WTC11 (cell line): ENCODE results near the gene SGPP2. TPM values are rescaled to one million over a fixed set of nuclear protein-coding genes. Genes with fewer than 3 reads are reported as not detected.

ENCODE experiments used
- ATAC-seq: fragments of 200-7000 bp; cut with Tn5 transposase; 2 replicates; pipeline ENCODE4 v1.10.0; 2021; ENCODE audit warnings: mild to moderate bottlenecking, moderate library complexity
- CTCF ChIA-PET: fragments of 300-600 bp; sonication (Branson Sonifier 250); formaldehyde crosslinking; loops from one replicate; lab custom pipeline; 2021; ENCODE audit warnings: antibody characterized with exemption; lab: Charles Lee
- POLR2A ChIA-PET: fragments of 350-600 bp; sonication (Branson Sonifier 250); formaldehyde crosslinking; loops from one replicate; lab custom pipeline; 2021; ENCODE audit warnings: antibody characterized with exemption; lab: Charles Lee
- DNase-seq: peaks from one replicate; pipeline ENCODE4 v3.0.0; 2021; ENCODE audit warnings: low spot score
- H3K27ac Mint-ChIP-seq: 2 replicates; pipeline ENCODE4 v1.8.0; 2021; ENCODE audit warnings: mixed read lengths
- H3K27me3 Mint-ChIP-seq: 2 replicates; pipeline ENCODE4 v1.8.0; 2021; ENCODE audit warnings: low read depth, mild to moderate bottlenecking, moderate library complexity, mixed read lengths
- H3K36me3 Mint-ChIP-seq: 2 replicates; pipeline ENCODE4 v1.8.0; 2021; ENCODE audit warnings: mixed read lengths
- H3K4me1 Mint-ChIP-seq: 2 replicates; pipeline ENCODE4 v1.8.0; 2022; ENCODE audit warnings: mixed read lengths
- H3K4me3 Mint-ChIP-seq: 2 replicates; pipeline ENCODE4 v1.8.0; 2021; ENCODE audit warnings: mild to moderate bottlenecking, moderate library complexity, mixed read lengths
- H3K9me3 Mint-ChIP-seq: 2 replicates; pipeline ENCODE4 v1.8.0; 2021; ENCODE audit warnings: mixed read lengths
- ESRRA ChIP-seq: sonication (generic); formaldehyde crosslinking; IDR thresholded peaks from 2 replicates; pipeline ENCODE4 v1.8.1; 2022; ENCODE audit warnings: mild to moderate bottlenecking, missing genetic modification reagents, borderline replicate concordance
- FOXJ3 ChIP-seq: sonication (generic); formaldehyde crosslinking; IDR thresholded peaks from 2 replicates; pipeline ENCODE4 v1.9.0; 2021; ENCODE audit warnings: missing genetic modification reagents, mild to moderate bottlenecking, borderline replicate concordance
- GABPB1 ChIP-seq: sonication (generic); formaldehyde crosslinking; IDR thresholded peaks from 2 replicates; pipeline ENCODE4 v1.8.1; 2023; ENCODE audit warnings: mild to moderate bottlenecking, missing genetic modification reagents
- JUN ChIP-seq: sonication (generic); formaldehyde crosslinking; IDR thresholded peaks from 2 replicates; pipeline ENCODE4 v1.8.0; 2023; ENCODE audit warnings: mild to moderate bottlenecking, missing genetic modification reagents
- MXD4 ChIP-seq: fragments of 250-450 bp; sonication (Bioruptor Pico); IDR thresholded peaks from 2 replicates; pipeline ENCODE4 v1.8.0; 2021; ENCODE audit warnings: mild to moderate bottlenecking, moderate library complexity, borderline replicate concordance
- SP1 ChIP-seq: sonication (generic); formaldehyde crosslinking; conservative IDR thresholded peaks from 2 replicates; pipeline ENCODE4 v1.8.1; 2022; ENCODE audit warnings: missing genetic modification reagents
- TCF7 ChIP-seq: sonication (generic); formaldehyde crosslinking; IDR thresholded peaks from 2 replicates; pipeline ENCODE4 v1.8.0; 2022; ENCODE audit warnings: mild to moderate bottlenecking, low read depth, missing genetic modification reagents, moderate library complexity
- ZNF317 ChIP-seq: sonication (generic); formaldehyde crosslinking; IDR thresholded peaks from 2 replicates; pipeline ENCODE4 v1.8.1; 2023; ENCODE audit warnings: low read depth, mild to moderate bottlenecking, moderate library complexity, missing genetic modification reagents, borderline replicate concordance
- ZNF423 ChIP-seq: fragments of 250-450 bp; sonication (Bioruptor Pico); IDR thresholded peaks from 2 replicates; pipeline ENCODE4 v2.1.2; 2022; ENCODE audit warnings: mild to moderate bottlenecking, moderate library complexity
- total RNA-seq: library from RNA; stranded (reverse); gene quantifications from 3 replicates; pipeline ENCODE4 v1.2.3, GENCODE V29; 2021
- TF ChIP-seq, protein P1 (sequence below): sonication (generic); formaldehyde crosslinking; IDR thresholded peaks from 2 replicates; pipeline ENCODE4 v1.8.1; 2022; ENCODE audit warnings: mild to moderate bottlenecking, moderate library complexity, missing genetic modification reagents
- TF ChIP-seq, protein P2 (sequence below): fragments of 250-450 bp; sonication (Bioruptor Pico); IDR thresholded peaks from 2 replicates; pipeline ENCODE4 v2.1.2; 2022; ENCODE audit warnings: mild to moderate bottlenecking, moderate library complexity
- TF ChIP-seq, protein P3 (sequence below): sonication (generic); formaldehyde crosslinking; IDR thresholded peaks from 2 replicates; pipeline ENCODE4 v1.8.1; 2022; ENCODE audit warnings: mild to moderate bottlenecking, missing genetic modification reagents, moderate library complexity, borderline replicate concordance
- TF ChIP-seq, protein P4 (sequence below): sonication (generic); formaldehyde crosslinking; IDR thresholded peaks from 2 replicates; pipeline ENCODE4 v1.8.0; 2023; ENCODE audit warnings: mild to moderate bottlenecking, missing genetic modification reagents
- TF ChIP-seq, protein P5 (sequence below): fragments of 250-450 bp; sonication (Bioruptor Pico); IDR thresholded peaks from 2 replicates; pipeline ENCODE4 v1.9.0; 2021; ENCODE audit warnings: mild to moderate bottlenecking
- TF ChIP-seq, protein P6 (sequence below): sonication (generic); formaldehyde crosslinking; IDR thresholded peaks from 2 replicates; pipeline ENCODE4 v1.8.1; 2023; ENCODE audit warnings: mild to moderate bottlenecking, missing genetic modification reagents, moderate library complexity
- TF ChIP-seq, protein P7 (sequence below): fragments of 250-450 bp; sonication (Bioruptor Pico); IDR thresholded peaks from 2 replicates; pipeline ENCODE4 v1.9.0; 2021; ENCODE audit warnings: mild to moderate bottlenecking
- TF ChIP-seq, protein P8 (sequence below): sonication (generic); formaldehyde crosslinking; IDR thresholded peaks from 2 replicates; pipeline ENCODE4 v1.8.1; 2023; ENCODE audit warnings: mild to moderate bottlenecking, missing genetic modification reagents, borderline replicate concordance
- TF ChIP-seq, protein P9 (sequence below): sonication (generic); formaldehyde crosslinking; IDR thresholded peaks from 2 replicates; pipeline ENCODE4 v1.8.1; 2023; ENCODE audit warnings: mild to moderate bottlenecking, missing genetic modification reagents

SGPP2 gene
- total RNA-seq, 1 experiment from 2014 or later = 0.07 TPM

DNA sequence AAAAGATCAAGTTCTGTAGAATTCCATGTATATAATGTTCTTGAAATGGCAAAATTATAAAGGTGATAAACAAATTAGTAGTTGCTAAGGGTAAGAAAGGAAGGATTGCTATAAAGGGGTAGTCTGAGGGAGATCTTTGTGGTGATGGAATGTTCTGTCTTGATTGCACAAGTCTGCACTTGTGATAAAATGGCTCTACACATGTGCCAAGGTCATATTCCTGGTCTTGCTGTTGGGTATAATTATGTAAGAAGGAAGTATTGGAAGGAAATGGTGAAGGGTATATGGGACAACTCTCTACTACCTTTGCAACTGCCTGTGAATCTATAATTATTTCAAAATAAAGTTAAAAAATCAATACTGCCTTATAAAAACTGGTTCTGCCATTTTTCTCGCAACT lies 15.3 kb downstream of the SGPP2 start:
- ATAC-seq (no peak), DNase-seq (no peak)
- TF ChIP-seq SP1 (CRISPR knock-in tag) (no peak), TCF7 (no peak), FOXJ3 (CRISPR knock-in tag) (no peak), JUN (CRISPR knock-in tag) (no peak), ZNF423 (CRISPR knock-in tag) (no peak), GABPB1 (no peak), ESRRA (CRISPR knock-in tag) (no peak), ZNF317 (CRISPR knock-in tag) (no peak), MXD4 (no peak)
- TF ChIP-seq, protein P1, sequence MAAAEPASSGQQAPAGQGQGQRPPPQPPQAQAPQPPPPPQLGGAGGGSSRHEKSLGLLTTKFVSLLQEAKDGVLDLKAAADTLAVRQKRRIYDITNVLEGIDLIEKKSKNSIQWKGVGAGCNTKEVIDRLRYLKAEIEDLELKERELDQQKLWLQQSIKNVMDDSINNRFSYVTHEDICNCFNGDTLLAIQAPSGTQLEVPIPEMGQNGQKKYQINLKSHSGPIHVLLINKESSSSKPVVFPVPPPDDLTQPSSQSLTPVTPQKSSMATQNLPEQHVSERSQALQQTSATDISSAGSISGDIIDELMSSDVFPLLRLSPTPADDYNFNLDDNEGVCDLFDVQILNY (CRISPR knock-in tag) = no peak
- TF ChIP-seq, protein P2, sequence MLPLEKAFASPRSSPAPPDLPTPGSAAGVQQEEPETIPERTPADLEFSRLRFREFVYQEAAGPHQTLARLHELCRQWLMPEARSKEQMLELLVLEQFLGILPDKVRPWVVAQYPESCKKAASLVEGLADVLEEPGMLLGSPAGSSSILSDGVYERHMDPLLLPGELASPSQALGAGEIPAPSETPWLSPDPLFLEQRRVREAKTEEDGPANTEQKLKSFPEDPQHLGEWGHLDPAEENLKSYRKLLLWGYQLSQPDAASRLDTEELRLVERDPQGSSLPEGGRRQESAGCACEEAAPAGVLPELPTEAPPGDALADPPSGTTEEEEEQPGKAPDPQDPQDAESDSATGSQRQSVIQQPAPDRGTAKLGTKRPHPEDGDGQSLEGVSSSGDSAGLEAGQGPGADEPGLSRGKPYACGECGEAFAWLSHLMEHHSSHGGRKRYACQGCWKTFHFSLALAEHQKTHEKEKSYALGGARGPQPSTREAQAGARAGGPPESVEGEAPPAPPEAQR (CRISPR knock-in tag) = no peak
- TF ChIP-seq, protein P3, sequence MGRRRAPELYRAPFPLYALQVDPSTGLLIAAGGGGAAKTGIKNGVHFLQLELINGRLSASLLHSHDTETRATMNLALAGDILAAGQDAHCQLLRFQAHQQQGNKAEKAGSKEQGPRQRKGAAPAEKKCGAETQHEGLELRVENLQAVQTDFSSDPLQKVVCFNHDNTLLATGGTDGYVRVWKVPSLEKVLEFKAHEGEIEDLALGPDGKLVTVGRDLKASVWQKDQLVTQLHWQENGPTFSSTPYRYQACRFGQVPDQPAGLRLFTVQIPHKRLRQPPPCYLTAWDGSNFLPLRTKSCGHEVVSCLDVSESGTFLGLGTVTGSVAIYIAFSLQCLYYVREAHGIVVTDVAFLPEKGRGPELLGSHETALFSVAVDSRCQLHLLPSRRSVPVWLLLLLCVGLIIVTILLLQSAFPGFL = no peak
- TF ChIP-seq, protein P4, sequence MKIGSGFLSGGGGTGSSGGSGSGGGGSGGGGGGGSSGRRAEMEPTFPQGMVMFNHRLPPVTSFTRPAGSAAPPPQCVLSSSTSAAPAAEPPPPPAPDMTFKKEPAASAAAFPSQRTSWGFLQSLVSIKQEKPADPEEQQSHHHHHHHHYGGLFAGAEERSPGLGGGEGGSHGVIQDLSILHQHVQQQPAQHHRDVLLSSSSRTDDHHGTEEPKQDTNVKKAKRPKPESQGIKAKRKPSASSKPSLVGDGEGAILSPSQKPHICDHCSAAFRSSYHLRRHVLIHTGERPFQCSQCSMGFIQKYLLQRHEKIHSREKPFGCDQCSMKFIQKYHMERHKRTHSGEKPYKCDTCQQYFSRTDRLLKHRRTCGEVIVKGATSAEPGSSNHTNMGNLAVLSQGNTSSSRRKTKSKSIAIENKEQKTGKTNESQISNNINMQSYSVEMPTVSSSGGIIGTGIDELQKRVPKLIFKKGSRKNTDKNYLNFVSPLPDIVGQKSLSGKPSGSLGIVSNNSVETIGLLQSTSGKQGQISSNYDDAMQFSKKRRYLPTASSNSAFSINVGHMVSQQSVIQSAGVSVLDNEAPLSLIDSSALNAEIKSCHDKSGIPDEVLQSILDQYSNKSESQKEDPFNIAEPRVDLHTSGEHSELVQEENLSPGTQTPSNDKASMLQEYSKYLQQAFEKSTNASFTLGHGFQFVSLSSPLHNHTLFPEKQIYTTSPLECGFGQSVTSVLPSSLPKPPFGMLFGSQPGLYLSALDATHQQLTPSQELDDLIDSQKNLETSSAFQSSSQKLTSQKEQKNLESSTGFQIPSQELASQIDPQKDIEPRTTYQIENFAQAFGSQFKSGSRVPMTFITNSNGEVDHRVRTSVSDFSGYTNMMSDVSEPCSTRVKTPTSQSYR (CRISPR knock-in tag) = no peak
- TF ChIP-seq, protein P5, sequence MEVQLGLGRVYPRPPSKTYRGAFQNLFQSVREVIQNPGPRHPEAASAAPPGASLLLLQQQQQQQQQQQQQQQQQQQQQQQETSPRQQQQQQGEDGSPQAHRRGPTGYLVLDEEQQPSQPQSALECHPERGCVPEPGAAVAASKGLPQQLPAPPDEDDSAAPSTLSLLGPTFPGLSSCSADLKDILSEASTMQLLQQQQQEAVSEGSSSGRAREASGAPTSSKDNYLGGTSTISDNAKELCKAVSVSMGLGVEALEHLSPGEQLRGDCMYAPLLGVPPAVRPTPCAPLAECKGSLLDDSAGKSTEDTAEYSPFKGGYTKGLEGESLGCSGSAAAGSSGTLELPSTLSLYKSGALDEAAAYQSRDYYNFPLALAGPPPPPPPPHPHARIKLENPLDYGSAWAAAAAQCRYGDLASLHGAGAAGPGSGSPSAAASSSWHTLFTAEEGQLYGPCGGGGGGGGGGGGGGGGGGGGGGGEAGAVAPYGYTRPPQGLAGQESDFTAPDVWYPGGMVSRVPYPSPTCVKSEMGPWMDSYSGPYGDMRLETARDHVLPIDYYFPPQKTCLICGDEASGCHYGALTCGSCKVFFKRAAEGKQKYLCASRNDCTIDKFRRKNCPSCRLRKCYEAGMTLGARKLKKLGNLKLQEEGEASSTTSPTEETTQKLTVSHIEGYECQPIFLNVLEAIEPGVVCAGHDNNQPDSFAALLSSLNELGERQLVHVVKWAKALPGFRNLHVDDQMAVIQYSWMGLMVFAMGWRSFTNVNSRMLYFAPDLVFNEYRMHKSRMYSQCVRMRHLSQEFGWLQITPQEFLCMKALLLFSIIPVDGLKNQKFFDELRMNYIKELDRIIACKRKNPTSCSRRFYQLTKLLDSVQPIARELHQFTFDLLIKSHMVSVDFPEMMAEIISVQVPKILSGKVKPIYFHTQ (CRISPR knock-in tag) = no peak
- TF ChIP-seq, protein P6, sequence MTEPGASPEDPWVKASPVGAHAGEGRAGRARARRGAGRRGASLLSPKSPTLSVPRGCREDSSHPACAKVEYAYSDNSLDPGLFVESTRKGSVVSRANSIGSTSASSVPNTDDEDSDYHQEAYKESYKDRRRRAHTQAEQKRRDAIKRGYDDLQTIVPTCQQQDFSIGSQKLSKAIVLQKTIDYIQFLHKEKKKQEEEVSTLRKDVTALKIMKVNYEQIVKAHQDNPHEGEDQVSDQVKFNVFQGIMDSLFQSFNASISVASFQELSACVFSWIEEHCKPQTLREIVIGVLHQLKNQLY (CRISPR knock-in tag) = no peak
- TF ChIP-seq, protein P7, sequence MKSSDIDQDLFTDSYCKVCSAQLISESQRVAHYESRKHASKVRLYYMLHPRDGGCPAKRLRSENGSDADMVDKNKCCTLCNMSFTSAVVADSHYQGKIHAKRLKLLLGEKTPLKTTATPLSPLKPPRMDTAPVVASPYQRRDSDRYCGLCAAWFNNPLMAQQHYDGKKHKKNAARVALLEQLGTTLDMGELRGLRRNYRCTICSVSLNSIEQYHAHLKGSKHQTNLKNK (CRISPR knock-in tag) = no peak
- TF ChIP-seq, protein P8, sequence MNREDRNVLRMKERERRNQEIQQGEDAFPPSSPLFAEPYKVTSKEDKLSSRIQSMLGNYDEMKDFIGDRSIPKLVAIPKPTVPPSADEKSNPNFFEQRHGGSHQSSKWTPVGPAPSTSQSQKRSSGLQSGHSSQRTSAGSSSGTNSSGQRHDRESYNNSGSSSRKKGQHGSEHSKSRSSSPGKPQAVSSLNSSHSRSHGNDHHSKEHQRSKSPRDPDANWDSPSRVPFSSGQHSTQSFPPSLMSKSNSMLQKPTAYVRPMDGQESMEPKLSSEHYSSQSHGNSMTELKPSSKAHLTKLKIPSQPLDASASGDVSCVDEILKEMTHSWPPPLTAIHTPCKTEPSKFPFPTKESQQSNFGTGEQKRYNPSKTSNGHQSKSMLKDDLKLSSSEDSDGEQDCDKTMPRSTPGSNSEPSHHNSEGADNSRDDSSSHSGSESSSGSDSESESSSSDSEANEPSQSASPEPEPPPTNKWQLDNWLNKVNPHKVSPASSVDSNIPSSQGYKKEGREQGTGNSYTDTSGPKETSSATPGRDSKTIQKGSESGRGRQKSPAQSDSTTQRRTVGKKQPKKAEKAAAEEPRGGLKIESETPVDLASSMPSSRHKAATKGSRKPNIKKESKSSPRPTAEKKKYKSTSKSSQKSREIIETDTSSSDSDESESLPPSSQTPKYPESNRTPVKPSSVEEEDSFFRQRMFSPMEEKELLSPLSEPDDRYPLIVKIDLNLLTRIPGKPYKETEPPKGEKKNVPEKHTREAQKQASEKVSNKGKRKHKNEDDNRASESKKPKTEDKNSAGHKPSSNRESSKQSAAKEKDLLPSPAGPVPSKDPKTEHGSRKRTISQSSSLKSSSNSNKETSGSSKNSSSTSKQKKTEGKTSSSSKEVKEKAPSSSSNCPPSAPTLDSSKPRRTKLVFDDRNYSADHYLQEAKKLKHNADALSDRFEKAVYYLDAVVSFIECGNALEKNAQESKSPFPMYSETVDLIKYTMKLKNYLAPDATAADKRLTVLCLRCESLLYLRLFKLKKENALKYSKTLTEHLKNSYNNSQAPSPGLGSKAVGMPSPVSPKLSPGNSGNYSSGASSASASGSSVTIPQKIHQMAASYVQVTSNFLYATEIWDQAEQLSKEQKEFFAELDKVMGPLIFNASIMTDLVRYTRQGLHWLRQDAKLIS = no peak
- TF ChIP-seq, protein P9, sequence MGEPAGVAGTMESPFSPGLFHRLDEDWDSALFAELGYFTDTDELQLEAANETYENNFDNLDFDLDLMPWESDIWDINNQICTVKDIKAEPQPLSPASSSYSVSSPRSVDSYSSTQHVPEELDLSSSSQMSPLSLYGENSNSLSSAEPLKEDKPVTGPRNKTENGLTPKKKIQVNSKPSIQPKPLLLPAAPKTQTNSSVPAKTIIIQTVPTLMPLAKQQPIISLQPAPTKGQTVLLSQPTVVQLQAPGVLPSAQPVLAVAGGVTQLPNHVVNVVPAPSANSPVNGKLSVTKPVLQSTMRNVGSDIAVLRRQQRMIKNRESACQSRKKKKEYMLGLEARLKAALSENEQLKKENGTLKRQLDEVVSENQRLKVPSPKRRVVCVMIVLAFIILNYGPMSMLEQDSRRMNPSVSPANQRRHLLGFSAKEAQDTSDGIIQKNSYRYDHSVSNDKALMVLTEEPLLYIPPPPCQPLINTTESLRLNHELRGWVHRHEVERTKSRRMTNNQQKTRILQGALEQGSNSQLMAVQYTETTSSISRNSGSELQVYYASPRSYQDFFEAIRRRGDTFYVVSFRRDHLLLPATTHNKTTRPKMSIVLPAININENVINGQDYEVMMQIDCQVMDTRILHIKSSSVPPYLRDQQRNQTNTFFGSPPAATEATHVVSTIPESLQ = no peak
- Mint-ChIP-seq H3K9me3 (peaks cover 6% of the 10 kb centered on the region), H3K36me3 (no peaks in the 10 kb centered on the region), H3K27me3 (peaks cover 80% of the 10 kb centered on the region), H3K4me3 (no peak overlapping the region), H3K4me1 (no peaks in the 10 kb centered on the region), H3K27ac (no peak overlapping the region)
- ChIA-PET POLR2A (no interaction called here), CTCF (no interaction called here)
